Stomach smooth muscle (tissue), 2 donors: ENCODE results near the gene MAB21L4.

ENCODE experiments used
- H3K27ac ChIP-seq: one replicate; pipeline ENCODE4 v1.7.0; 2013; ENCODE audit warnings: mild to moderate bottlenecking, low read length, inconsistent platforms
- H3K27me3 ChIP-seq, 2 donors: one replicate each; pipeline ENCODE4 v1.7.0; 2013; ENCODE audit warnings: low read length in 2 of 2; ENCODE audit not compliant: insufficient read depth in 2 of 2, control insufficient read depth in 1 of 2
- H3K36me3 ChIP-seq, 2 donors: one replicate each; pipeline ENCODE4 v1.7.0; 2013; ENCODE audit warnings: low read length in 2 of 2; ENCODE audit not compliant: control insufficient read depth in 2 of 2, insufficient read depth in 2 of 2
- H3K4me1 ChIP-seq: one replicate; pipeline ENCODE4 v1.7.0; 2013; ENCODE audit warnings: low read length; ENCODE audit not compliant: control insufficient read depth, insufficient read depth
- H3K4me3 ChIP-seq, 2 donors: one replicate each; pipeline ENCODE4 v1.7.0; 2013; ENCODE audit warnings: low read length in 2 of 2
- H3K9ac ChIP-seq, 2 donors: one replicate each; pipeline ENCODE4 v1.7.0; 2013; ENCODE audit warnings: low read length in 2 of 2, mild to moderate bottlenecking in 1 of 2
- H3K9me3 ChIP-seq, 2 donors: one replicate each; pipeline ENCODE4 v1.7.0; 2013; ENCODE audit warnings: low read length in 2 of 2; ENCODE audit not compliant: control insufficient read depth in 2 of 2
- donor health status: healthy.
- donor health status: Pancreatic carcinoma.

Gene MAB21L4

DNA sequence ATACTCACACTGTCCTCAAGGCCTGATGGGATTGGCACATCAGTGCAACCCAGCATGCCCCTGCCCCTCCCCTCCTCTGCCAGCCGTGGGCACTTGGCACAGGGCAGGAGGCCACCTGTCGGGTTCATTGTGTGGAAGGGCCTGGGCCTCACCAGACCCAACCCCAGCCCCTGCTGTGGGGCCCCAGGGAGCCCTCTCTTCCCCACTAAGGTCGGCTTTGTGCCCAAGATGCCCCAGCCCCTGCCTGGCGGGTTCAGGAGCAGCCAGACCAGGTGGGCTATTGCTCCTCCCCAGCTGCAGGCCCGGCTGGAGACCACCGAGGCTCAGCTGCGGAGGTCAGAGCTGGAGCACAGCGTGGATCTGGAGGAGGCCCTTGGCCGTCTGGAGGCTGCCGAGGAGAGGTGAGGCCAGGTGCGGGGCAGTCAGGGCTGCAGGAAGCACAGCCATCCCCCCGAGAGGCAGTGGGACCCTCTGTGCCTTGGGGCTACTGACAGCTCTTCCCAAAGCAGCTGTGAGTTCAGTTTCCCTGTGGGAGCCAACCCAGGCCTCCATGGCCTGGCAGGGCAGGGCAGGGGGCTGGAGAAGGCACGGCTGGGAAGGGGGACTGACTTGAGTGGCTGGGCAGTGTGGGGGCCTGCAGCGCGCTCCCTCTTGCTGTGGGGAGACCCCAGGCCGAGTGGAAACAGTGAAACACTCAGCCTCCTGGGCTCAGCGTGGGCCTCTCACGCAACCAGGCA is 26.5 kb upstream of the MAB21L4 start:
- Histone ChIP-seq H3K9ac (no peak overlapping the region), H3K27ac (no peak overlapping the region), H3K4me3 (no peak overlapping the region)

DNA sequence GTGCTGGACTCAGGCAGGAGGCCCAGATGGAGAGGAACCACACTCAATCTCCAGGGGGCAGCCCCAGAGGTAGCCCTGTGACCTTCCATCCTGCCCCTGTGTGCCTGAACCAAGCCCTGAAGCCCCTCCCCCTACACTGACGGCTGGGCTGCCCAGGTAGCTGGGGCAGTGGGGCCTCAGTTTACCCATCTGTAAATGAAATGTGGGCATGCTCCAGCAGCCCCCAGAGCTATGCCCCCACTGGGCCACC is 26.0 kb upstream of the MAB21L4 start:
- H3K9me3 ChIP-seq, result no peaks in the 10 kb centered on the region
- H3K4me1 ChIP-seq, result peaks cover 8% of the 10 kb centered on the region
- H3K27ac ChIP-seq, result no peak overlapping the region
- no peaks in the 10 kb centered on the region for H3K36me3 ChIP-seq
- H3K4me3 ChIP-seq, result no peak overlapping the region
- no peaks in the 10 kb centered on the region for H3K27me3 ChIP-seq
- H3K9ac ChIP-seq, result no peak overlapping the region

More for the DNA sequence above, 26.5 kb upstream of the MAB21L4 start:
- Histone ChIP-seq H3K4me1 (peaks cover 6% of the 10 kb centered on the region), H3K36me3 (no peaks in the 10 kb centered on the region), H3K9me3 (no peaks in the 10 kb centered on the region), H3K27me3 (no peaks in the 10 kb centered on the region)

DNA sequence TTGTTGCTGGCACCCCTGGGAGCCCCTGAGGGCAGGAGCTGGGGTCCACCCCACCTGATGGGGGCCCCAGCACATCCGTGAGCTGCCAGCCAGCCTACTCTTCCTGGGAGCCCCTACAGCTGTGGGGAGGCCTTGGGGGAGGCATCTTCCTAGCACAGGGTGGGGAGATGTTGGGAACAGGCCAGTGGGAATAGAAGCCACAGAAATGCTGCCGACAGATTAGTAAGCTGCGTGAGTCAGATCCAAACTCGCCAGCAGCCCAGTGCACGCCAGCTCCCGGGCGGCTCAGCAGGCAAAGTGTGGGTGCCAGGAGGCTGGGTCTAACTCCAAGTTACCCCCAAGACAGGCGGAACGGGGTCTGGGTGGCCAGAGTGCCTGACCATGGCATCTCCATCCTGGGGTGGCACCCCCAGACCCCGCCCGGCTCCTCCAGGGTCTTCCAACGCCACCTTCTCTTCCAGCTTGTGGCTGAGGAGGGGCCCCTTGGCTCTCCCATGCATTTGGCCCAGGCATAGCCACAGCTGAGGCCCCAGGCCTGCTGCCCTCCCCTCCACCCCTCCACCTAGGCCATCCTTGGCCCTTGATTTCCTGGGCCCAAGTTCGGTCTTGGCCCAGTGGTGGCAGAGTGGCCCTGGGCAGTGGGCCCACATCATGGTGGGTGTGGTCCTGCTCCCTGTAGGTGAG is 25.5 kb upstream of the MAB21L4 start:
- no peaks in the 10 kb centered on the region for H3K36me3 ChIP-seq

DNA sequence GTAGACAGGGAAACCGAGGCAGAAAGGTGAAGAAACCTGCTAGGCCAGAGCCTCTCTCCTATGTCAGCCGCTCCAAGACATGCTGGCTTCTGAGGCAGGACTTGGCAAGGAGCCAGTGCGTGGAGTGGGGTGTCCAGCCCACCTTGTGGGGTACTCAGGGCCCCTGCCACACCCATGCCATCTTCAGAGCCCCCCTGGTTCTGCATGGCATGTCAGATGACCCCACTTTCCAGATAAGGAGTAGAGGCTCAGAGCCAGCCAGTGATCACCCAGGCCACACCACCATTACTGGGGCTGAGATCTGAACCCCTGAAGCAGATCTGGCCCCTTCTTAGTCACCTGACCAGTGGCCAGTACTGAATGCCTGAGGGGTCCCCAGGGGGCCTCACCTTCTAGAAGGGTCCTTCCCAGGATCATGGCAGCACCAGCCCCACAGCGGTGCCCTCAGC is 24.9 kb upstream of the MAB21L4 start:
- no peaks in the 10 kb centered on the region for H3K36me3 ChIP-seq
- no peak overlapping the region for H3K9ac ChIP-seq
- no peak overlapping the region for H3K27ac ChIP-seq
- no peak overlapping the region for H3K4me3 ChIP-seq
- H3K9me3 ChIP-seq, result no peaks in the 10 kb centered on the region
- peaks cover 12% of the 10 kb centered on the region for H3K4me1 ChIP-seq
- H3K27me3 ChIP-seq, result peaks cover 0 to 1% of the 10 kb centered on the region in 2 donors

More for the DNA sequence above, 25.5 kb upstream of the MAB21L4 start:
- Histone ChIP-seq H3K4me1 (peaks cover 10% of the 10 kb centered on the region), H3K27ac (no peak overlapping the region), H3K9me3 (no peaks in the 10 kb centered on the region), H3K4me3 (no peak overlapping the region), H3K9ac (no peak overlapping the region), H3K27me3 (no peaks in the 10 kb centered on the region)

DNA sequence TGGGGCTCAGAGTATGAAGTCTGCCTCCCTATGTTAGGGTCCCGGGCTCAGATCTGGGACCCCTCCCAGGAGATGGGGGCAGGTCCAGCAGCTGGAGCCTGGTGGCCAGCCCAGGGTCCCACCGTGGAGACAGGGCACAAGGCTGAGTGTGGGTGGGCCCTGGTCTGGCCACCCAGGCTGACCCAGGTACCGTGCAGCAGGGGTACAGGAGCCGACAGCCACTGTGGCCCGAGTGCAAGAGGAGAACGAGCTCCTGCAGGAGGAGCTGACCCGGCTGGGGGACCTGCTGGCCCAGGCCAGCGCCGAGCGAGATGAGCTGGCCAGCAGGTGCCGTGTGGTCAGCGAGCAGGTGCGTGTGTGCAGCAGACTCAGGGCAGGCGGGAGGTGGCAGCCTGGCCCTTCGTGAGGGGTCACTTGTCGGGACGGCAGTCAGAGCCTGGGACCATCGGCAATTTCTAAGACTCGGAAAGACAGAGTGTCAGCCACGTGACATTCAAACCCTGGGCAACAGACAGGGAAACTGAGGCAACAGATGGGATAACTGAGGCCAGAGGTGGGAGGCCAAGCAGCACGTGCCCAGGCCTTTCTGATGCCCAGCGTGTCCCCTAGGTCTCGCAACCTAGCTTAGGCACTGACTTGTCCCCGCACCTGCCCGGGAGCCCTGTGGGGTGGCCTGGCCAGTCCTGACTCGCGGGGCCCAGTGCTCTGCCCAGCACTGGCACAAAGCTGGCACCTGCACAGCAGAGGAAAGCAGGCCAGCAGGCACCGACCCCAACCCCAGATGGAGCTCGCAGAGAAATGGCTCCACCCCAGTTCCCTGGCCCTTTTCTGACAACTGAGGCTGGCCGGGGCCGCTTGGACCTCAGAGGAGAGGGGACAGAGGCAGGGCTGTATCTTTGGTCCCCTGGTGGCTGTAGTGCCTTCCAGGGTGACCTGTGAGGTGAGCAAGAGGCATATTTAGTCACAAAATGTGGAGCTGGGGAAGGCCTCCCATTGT is 24.1 kb upstream of the MAB21L4 start:
- Histone ChIP-seq H3K9ac (no peak overlapping the region), H3K4me3 (no peak overlapping the region), H3K9me3 (no peaks in the 10 kb centered on the region), H3K36me3 (no peaks in the 10 kb centered on the region), H3K27me3 (peaks cover 0 to 8% of the 10 kb centered on the region in 2 donors), H3K27ac (no peak overlapping the region), H3K4me1 (peaks cover 13% of the 10 kb centered on the region)

DNA sequence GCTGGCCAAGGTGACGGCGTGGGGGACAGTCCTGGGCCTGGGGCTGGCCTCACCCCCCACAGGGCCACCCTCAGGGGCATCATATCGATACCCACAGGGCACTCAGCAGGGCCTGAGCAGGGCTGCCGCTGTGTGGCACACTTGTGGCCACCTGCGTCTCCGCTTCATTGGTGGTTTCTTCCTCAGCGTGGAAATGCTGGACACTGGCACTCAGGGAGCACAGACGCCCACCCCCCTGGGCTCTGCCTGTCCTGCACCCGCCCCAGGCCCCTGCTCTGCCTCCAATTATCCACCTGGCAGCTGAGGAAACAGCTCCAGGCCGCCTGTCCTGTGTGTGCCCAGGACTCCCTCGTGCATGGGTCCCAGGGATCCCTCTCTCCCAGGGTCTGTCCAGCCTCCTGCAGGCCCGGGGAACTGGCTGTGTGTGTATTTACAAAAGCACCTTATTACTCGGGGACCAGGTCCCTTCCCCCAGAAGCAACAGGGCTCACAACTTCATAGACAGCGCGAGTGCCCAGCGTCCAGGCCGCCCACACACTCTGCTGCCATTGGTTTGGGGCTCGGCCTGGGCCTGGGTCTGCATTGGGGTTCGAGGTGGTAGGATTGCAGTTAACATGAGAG is 23.3 kb upstream of the MAB21L4 start:
- Histone ChIP-seq H3K27me3 (peaks cover 4 to 15% of the 10 kb centered on the region in 2 donors), H3K4me1 (peaks cover 17% of the 10 kb centered on the region), H3K4me3 (no peak overlapping the region), H3K36me3 (no peaks in the 10 kb centered on the region), H3K9me3 (no peaks in the 10 kb centered on the region), H3K9ac (no peak overlapping the region), H3K27ac (no peak overlapping the region)

DNA sequence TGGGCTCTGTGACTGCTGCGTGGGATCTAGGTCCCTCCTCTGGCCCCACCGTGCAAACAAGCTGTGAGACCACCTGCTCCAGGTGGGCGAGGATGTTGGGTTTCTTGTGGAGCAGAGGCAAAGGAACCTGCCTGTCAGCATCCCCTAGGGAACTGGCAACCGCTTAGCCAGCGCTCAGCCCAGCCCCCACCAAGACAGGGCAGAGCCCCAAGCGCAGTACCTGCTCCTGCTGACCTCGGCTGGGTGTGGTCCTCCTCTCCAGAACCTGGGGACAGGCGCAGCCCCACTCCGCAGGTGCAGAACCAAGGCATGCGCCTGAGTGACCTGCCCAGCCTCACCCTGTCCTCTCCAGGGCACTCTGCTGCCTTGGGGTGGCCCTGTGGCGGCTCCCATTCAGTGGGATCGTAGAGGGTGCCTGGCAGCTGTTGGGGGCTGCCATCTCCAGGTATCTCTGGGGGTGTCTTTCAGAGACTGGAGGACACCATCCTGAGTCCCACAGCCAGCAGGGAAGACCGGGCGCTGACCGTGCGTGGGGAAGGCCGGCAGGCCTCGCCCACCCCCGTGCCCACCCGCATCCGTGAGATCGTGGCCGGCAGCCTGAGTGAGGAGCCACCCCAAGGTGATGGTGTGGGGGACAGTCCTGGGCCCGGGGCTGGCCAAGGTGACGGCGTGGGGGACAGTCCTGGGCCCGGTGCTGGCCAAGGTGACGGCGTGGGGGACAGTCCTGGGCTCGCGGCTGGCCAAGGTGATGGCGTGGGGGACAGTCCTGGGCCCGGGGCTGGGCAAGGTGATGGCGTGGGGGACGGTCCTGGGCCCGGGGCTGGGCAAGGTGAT is 22.5 kb upstream of the MAB21L4 start:
- no peaks in the 10 kb centered on the region for H3K36me3 ChIP-seq
- no peaks in the 10 kb centered on the region for H3K9me3 ChIP-seq
- H3K4me1 ChIP-seq, result peaks cover 23% of the 10 kb centered on the region
- no peak overlapping the region for H3K4me3 ChIP-seq
- peaks cover 7 to 20% of the 10 kb centered on the region in 2 donors for H3K27me3 ChIP-seq
- H3K9ac ChIP-seq, result no peak overlapping the region
- H3K27ac ChIP-seq, result no peak overlapping the region

DNA sequence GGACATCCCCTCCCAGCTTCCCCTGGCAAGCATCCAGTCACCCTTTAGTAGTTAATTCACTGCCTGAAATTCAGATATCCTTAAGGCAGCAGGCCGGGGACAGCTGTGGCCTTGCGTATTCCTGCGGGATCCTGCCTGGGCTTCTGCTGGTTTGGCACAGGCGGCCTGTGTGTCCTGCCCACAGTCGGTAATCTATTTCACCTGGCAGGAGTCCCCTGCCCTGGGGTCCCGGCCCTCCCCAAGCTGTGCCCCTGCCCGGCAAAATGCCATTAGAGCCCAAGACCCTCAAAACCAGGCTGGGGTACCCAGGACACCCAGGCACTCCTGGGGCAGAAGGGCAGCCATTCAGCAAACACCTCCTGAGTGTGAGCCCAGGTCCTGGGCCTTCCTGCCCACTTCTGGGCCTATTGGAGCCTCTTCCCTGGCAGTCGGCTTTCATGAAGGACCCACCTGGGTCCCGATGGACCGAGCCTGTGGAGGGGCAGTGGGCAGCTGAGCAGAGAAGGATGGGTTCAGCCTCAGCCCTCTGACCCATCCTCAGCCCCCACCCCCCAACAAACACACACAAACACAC is 21.8 kb upstream of the MAB21L4 start:
- Histone ChIP-seq H3K36me3 (no peaks in the 10 kb centered on the region), H3K9me3 (no peaks in the 10 kb centered on the region), H3K9ac (no peak overlapping the region), H3K4me3 (no peak overlapping the region), H3K27me3 (peaks cover 10 to 20% of the 10 kb centered on the region in 2 donors), H3K27ac (no peak overlapping the region), H3K4me1 (peaks cover 24% of the 10 kb centered on the region)

DNA sequence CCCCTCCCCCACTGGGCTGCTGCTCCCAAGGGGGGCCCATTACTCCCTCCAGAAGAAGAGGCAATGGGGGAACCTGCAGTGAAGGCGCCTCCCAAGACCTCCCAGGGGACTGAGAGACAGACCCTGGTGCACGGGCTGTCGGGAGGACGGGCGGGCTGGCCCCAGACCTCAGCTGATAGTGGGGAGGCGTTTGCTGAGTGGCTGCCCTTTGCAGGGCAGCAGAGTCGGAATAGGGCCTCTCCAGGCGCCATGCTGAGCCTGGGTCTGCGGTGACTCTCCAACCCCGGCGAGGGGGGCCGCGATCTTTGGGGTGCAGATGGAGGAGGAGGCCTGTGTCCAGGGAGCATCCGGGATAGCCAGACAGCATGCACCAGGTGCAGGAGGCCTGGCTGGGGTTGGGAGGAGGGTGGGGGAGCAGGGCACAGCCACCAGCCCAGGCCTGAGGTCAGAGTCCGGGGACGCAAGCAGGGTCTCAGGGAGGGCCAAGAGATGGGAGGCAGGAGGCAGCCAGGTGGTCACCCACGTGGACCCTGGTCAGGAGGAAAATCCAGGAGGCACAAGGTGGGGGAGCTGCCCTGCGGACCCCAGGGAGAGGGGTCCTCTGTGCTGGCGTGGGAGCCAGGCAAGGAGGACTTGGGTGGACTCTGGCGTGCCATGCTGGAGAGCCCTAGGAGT is 21.2 kb upstream of the MAB21L4 start:
- H3K27ac ChIP-seq, result no peak overlapping the region
- no peaks in the 10 kb centered on the region for H3K9me3 ChIP-seq
- H3K9ac ChIP-seq, result no peak overlapping the region
- H3K36me3 ChIP-seq, result no peaks in the 10 kb centered on the region
- no peak overlapping the region for H3K4me3 ChIP-seq
- peaks cover 24% of the 10 kb centered on the region for H3K4me1 ChIP-seq
- peaks cover 15 to 20% of the 10 kb centered on the region in 2 donors for H3K27me3 ChIP-seq
